NK-92 treated with Interleukin-12 subunit alpha and Interleukin-12 subunit beta, amount 100 ng/mL, for 24 hours (cell line): ENCODE results near the gene MYO7B.

Experiments used
- DNase-seq: peaks from one replicate; lab custom pipeline; 2025; lab: John Stamatoyannopoulos, UW

Gene MYO7B

GRCh38 chr2:127609818-127610217 lies 74.3 kb downstream of the MYO7B start:
- DNase-seq = no peak

GRCh38 chr2:127610561-127610960 lies 75.1 kb downstream of the MYO7B start:
- no peak for DNase-seq

GRCh38 chr2:127611076-127611925 lies 75.8 kb downstream of the MYO7B start:
- DNase-seq = no peak

GRCh38 chr2:127612111-127612822 lies 76.8 kb downstream of the MYO7B start:
- no peak for DNase-seq

- DNase-seq = no peak
These were observed 78.8 kb downstream of the MYO7B start for GRCh38 chr2:127614246-127614645.

GRCh38 chr2:127614731-127615130 lies 79.2 kb downstream of the MYO7B start:
- no peak for DNase-seq

GRCh38 chr2:127615511-127616166 lies 80.2 kb downstream of the MYO7B start:
- DNase-seq = no peak

GRCh38 chr2:127618551-127619202 lies 83.2 kb downstream of the MYO7B start:
- DNase-seq = no peak

GRCh38 chr2:127619203-127619590 lies 83.7 kb downstream of the MYO7B start:
- DNase-seq = no peak

GRCh38 chr2:127619877-127620705 lies 84.6 kb downstream of the MYO7B start:
- no peak for DNase-seq

- no peak for DNase-seq
These were observed 85.4 kb downstream of the MYO7B start for GRCh38 chr2:127620866-127621265.

- no peak for DNase-seq
These were observed 86.5 kb downstream of the MYO7B start for GRCh38 chr2:127621981-127622431.

- DNase-seq = no peak
These were observed 87.3 kb downstream of the MYO7B start for GRCh38 chr2:127622561-127623387.

GRCh38 chr2:127623388-127624319 lies 88.2 kb downstream of the MYO7B start:
- DNase-seq = no peak

GRCh38 chr2:127624320-127624755 lies 88.9 kb downstream of the MYO7B start:
- DNase-seq = no peak

- DNase-seq = no peak
These were observed 89.5 kb downstream of the MYO7B start for GRCh38 chr2:127624756-127625571.

- DNase-seq = no peak
These were observed 90.1 kb downstream of the MYO7B start for GRCh38 chr2:127625572-127625951.

- DNase-seq = no peak
These were observed 90.7 kb downstream of the MYO7B start for GRCh38 chr2:127626175-127626574.
